HCT116 (cell line): ENCODE measurements around the gene MAPKAPK5.

Experiments used
- CBX3 ChIP-seq: IDR thresholded peaks from 2 replicates; pipeline ENCODE4 v1.6.1; 2012; ENCODE audit warnings: low read depth
- CEBPB ChIP-seq: IDR thresholded peaks from 2 replicates; pipeline ENCODE4 v1.6.1; 2012; ENCODE audit warnings: low read depth
- EGR1 ChIP-seq: IDR thresholded peaks from 2 replicates; pipeline ENCODE4 v1.6.1; 2012; ENCODE audit warnings: low read depth
- JUND ChIP-seq: IDR thresholded peaks from 2 replicates; pipeline ENCODE4 v1.6.1; 2012
- POLR2AphosphoS5 ChIP-seq: IDR thresholded peaks from 2 replicates; pipeline ENCODE4 v1.6.1; 2011; ENCODE audit warnings: mild to moderate bottlenecking, low read depth, low read length, moderate library complexity
- REST ChIP-seq: IDR thresholded peaks from 2 replicates; pipeline ENCODE4 v1.6.1; 2012; ENCODE audit warnings: low read depth
- YY1 ChIP-seq: IDR thresholded peaks from 2 replicates; pipeline ENCODE4 v1.6.1; 2011; ENCODE audit warnings: low read length, low read depth, moderate library complexity, mild to moderate bottlenecking; ENCODE audit not compliant: insufficient replicate concordance; ENCODE audit errors: extremely low read depth
- TF ChIP-seq, protein P1 (sequence below), 3 experiments: fragments of 200-600 bp in 1 of 3; sonication (generic) in 1 of 3; IDR thresholded peaks in 2 of 3; conservative IDR thresholded peaks in 1 of 3; 2 replicates each; pipeline ENCODE4 v1.5.1; 2012 to 2017; ENCODE audit warnings: low read depth in 2 of 3, low read length in 2 of 3, antibody characterized with exemption in 1 of 3, borderline replicate concordance in 1 of 3, control low read depth in 1 of 3, mild to moderate bottlenecking in 1 of 3, mixed read lengths in 1 of 3, mixed run types in 1 of 3, moderate library complexity in 1 of 3; ENCODE audit not compliant: insufficient read depth in 1 of 3

- no peak for TF ChIP-seq POLR2AphosphoS5
- TF ChIP-seq CEBPB: no peak
- TF ChIP-seq REST: no peak
- TF ChIP-seq CBX3: no peak
- TF ChIP-seq, protein P1, sequence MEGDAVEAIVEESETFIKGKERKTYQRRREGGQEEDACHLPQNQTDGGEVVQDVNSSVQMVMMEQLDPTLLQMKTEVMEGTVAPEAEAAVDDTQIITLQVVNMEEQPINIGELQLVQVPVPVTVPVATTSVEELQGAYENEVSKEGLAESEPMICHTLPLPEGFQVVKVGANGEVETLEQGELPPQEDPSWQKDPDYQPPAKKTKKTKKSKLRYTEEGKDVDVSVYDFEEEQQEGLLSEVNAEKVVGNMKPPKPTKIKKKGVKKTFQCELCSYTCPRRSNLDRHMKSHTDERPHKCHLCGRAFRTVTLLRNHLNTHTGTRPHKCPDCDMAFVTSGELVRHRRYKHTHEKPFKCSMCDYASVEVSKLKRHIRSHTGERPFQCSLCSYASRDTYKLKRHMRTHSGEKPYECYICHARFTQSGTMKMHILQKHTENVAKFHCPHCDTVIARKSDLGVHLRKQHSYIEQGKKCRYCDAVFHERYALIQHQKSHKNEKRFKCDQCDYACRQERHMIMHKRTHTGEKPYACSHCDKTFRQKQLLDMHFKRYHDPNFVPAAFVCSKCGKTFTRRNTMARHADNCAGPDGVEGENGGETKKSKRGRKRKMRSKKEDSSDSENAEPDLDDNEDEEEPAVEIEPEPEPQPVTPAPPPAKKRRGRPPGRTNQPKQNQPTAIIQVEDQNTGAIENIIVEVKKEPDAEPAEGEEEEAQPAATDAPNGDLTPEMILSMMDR (IDR thresholded peaks at IDR 0.05 in 2 of 3, conservative IDR thresholded peaks at IDR 0.05 in 1 of 3; ENCODE audit: borderline replicate concordance in 1 of 3, insufficient read depth in 1 of 3, low read depth in 2 of 3, low read length in 2 of 3): no peak
- no peak for TF ChIP-seq JUND
- TF ChIP-seq EGR1: no peak
- no peak for TF ChIP-seq YY1
Observed at GRCh38 chr12:111937429-111937828, 95.4 kb downstream of the MAPKAPK5 start.
